ENCODE results near the gene TNNT1. TPM values are rescaled to one million over a fixed set of nuclear protein-coding genes. Genes with fewer than 3 reads are reported as not detected.
A peak's percentile ranks its signal among the peaks of the same experiment; 100 is the strongest.

Gene TNNT1
- total RNA-seq, 2 donors from 2014 or later: not detected

DNA sequence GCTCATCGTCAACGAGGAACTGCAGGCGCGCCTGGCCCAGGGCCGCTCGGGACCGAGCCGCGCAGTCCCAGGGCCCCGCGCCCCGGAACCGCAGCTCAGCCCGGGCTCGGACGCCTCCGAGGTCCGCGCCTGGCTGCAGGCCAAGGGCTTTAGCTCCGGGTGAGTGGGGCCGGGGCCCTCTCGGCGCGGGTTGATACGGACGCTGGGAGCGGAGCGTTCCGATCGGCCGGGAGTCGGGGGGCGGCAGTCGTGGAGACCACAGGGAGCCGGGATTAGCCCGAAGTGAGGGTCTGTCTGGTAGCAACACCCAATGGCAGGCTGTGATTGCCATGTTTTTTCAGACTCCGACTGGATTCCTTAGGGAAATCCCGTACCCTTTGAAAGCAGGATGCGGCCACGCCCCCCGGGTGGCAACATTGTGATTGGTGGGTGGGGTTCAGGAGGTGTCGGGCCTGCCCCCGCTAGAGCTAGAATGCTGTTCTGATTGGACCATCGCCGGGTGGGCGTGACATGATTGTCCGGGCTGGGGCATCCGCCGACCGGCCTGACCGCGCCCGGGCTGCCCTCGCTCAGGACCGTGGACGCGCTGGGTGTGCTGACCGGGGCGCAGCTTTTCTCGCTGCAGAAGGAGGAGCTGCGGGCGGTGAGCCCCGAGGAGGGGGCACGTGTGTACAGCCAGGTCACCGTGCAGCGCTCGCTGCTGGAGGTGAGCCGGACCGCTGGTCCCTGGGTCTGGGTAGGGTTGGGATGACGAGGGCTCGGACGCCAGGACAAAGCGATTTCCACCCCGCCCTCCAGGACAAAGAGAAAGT, 62.1 kb downstream of the TNNT1 start:
- peak; percentile 74 for ATAC-seq (ENCODE audit: insufficient number of reproducible peaks, low FRiP score, low read depth)
- Histone ChIP-seq H3K9me3 (no peaks in the 10 kb centered on the region), H3K27me3 (replicated peaks; ENCODE audit: insufficient read depth) (peaks cover 15% of the 10 kb centered on the region), H3K4me1 (ENCODE audit: control insufficient read depth in 1 of 2, low read depth in 2 of 2) (peaks cover 21 to 31% of the 10 kb centered on the region in 2 donors), H3K27ac (no peak overlapping the region), H3K36me3 (peaks cover 12% of the 10 kb centered on the region), H3K4me3 (peak overlapping the region; percentile 75)
- DNase-seq (ENCODE audit: low spot score): peak; percentile 82
- TF ChIP-seq, protein P1, sequence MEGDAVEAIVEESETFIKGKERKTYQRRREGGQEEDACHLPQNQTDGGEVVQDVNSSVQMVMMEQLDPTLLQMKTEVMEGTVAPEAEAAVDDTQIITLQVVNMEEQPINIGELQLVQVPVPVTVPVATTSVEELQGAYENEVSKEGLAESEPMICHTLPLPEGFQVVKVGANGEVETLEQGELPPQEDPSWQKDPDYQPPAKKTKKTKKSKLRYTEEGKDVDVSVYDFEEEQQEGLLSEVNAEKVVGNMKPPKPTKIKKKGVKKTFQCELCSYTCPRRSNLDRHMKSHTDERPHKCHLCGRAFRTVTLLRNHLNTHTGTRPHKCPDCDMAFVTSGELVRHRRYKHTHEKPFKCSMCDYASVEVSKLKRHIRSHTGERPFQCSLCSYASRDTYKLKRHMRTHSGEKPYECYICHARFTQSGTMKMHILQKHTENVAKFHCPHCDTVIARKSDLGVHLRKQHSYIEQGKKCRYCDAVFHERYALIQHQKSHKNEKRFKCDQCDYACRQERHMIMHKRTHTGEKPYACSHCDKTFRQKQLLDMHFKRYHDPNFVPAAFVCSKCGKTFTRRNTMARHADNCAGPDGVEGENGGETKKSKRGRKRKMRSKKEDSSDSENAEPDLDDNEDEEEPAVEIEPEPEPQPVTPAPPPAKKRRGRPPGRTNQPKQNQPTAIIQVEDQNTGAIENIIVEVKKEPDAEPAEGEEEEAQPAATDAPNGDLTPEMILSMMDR (IDR thresholded peaks at IDR 0.05): no peak

DNA sequence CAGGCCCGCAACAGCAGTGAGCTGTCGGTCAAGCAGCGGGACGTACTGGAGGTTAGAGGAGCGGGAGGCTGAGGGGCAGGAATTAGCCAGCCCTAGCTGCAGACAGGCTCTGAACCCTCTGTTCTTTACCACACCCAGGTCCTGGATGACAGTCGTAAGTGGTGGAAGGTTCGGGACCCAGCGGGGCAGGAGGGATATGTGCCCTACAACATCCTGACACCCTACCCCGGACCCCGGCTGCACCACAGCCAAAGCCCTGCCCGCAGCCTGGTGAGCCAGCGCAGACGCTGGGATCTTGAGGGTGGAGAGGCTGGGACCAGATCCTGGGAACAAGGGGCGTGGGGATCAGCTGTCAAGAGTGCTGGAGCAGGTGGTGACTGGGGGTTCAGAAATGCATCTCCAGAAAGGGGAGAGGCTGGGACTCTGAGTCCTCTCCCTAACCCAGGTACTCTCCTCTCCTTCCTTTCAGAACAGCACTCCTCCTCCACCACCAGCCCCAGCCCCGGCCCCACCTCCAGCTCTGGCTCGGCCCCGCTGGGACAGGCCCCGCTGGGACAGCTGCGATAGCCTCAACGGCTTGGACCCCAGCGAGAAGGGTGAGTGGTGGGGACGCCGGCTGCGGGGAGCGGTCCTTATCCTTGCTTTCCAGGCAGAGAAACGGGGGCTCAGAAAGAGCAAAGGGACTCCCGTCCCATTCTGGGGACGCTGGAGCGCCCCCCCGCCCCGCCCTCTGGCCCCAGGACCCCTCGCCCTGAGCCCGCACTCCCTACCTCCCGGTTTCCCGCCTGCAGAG, 62.9 kb downstream of the TNNT1 start:
- H3K4me1 ChIP-seq (ENCODE audit: control insufficient read depth in 1 of 2, low read depth in 2 of 2): peaks cover 24 to 39% of the 10 kb centered on the region in 2 donors
- H3K36me3 ChIP-seq: peaks cover 4% of the 10 kb centered on the region
- H3K9me3 ChIP-seq: no peaks in the 10 kb centered on the region
- no peak overlapping the region for H3K27ac ChIP-seq
- DNase-seq (ENCODE audit: low spot score) (no peak), ATAC-seq (ENCODE audit: insufficient number of reproducible peaks, low FRiP score, low read depth) (no peak)
- TF ChIP-seq, protein P1 (IDR thresholded peaks at IDR 0.05): no peak
- H3K4me3 ChIP-seq: peak overlapping the region; percentile 75
- H3K27me3 ChIP-seq (replicated peaks; ENCODE audit: insufficient read depth): peaks cover 15% of the 10 kb centered on the region

GRCh38 chr19:55084416-55084815, 64.6 kb downstream of the TNNT1 start:
- DNase-seq (ENCODE audit: low spot score) (no peak), ATAC-seq (ENCODE audit: insufficient number of reproducible peaks, low FRiP score, low read depth) (no peak)
- peaks cover 15% of the 10 kb centered on the region for H3K27me3 ChIP-seq (replicated peaks; ENCODE audit: insufficient read depth)
- H3K9me3 ChIP-seq: no peaks in the 10 kb centered on the region
- TF ChIP-seq, protein P1 (IDR thresholded peaks at IDR 0.05): no peak
- peaks cover 30 to 52% of the 10 kb centered on the region in 2 donors for H3K4me1 ChIP-seq (ENCODE audit: control insufficient read depth in 1 of 2, low read depth in 2 of 2)
- no peak overlapping the region for H3K27ac ChIP-seq
- H3K36me3 ChIP-seq: no peaks in the 10 kb centered on the region
- no peak overlapping the region for H3K4me3 ChIP-seq

- Histone ChIP-seq H3K27ac (no peak overlapping the region), H3K4me3 (no peak overlapping the region), H3K27me3 (replicated peaks; ENCODE audit: insufficient read depth) (peaks cover 15% of the 10 kb centered on the region), H3K9me3 (no peaks in the 10 kb centered on the region), H3K4me1 (ENCODE audit: control insufficient read depth in 1 of 2, low read depth in 2 of 2) (peaks cover 28 to 50% of the 10 kb centered on the region in 2 donors), H3K36me3 (no peaks in the 10 kb centered on the region)
- ATAC-seq (ENCODE audit: insufficient number of reproducible peaks, low FRiP score, low read depth): no peak
- no peak for DNase-seq (ENCODE audit: low spot score)
- TF ChIP-seq, protein P1 (IDR thresholded peaks at IDR 0.05): no peak
Measured at GRCh38 chr19:55083004-55083850, 65.8 kb downstream of the TNNT1 start.

Other genes with a start within 250 kb of the TNNT1 start
- gene NCR1, start 243.1 kb downstream of the TNNT1 start, total RNA-seq: 1 to 10 TPM in 1 of 2 donors, not detected in 1; 2.2 TPM
- not detected for gene NLRP7, start 201.7 kb downstream of the TNNT1 start, total RNA-seq
- gene NLRP2, start 182.8 kb downstream of the TNNT1 start, total RNA-seq: 1 to 10 TPM in 1 of 2 donors, under 1 TPM in 1; 0.41 to 1.7 TPM
- not detected for gene GP6, start 110.9 kb downstream of the TNNT1 start, total RNA-seq
- gene RDH13, start 86.1 kb downstream of the TNNT1 start, total RNA-seq: 10 to 100 TPM; 22.2 to 23.6 TPM
- gene EPS8L1, start 73.3 kb downstream of the TNNT1 start, total RNA-seq: 10 to 100 TPM in 1 of 2 donors, 1 to 10 TPM in 1; 5.4 to 16.3 TPM
- gene PPP1R12C, start 31.6 kb downstream of the TNNT1 start, total RNA-seq: 100 to 1,000 TPM; 194 to 250 TPM
- not detected for gene TNNI3, start 8.5 kb upstream of the TNNT1 start, total RNA-seq
- not detected for gene DNAAF3, start 17.4 kb upstream of the TNNT1 start, total RNA-seq
- gene SYT5, start 31.1 kb upstream of the TNNT1 start, total RNA-seq: not detected
- 1 to 10 TPM in 1 of 2 donors, under 1 TPM in 1; 0.14 to 1.1 TPM for gene PTPRH, start 60.3 kb upstream of the TNNT1 start, total RNA-seq
- 1 to 10 TPM; 2.4 to 4.8 TPM for gene TMEM86B, start 79.6 kb upstream of the TNNT1 start, total RNA-seq
- gene PPP6R1, start 109.8 kb upstream of the TNNT1 start, total RNA-seq: 10 to 100 TPM; 46.7 to 52.3 TPM
- gene HSPBP1, start 130.9 kb upstream of the TNNT1 start, total RNA-seq: 10 to 100 TPM; 26.8 to 26.9 TPM
- gene BRSK1, start 134.8 kb upstream of the TNNT1 start, total RNA-seq: 10 to 100 TPM; 10.8 to 16.7 TPM
- 1 to 10 TPM in 1 of 2 donors, not detected in 1; 6.8 TPM for gene TMEM150B, start 176.1 kb upstream of the TNNT1 start, total RNA-seq
- 10 to 100 TPM; 10.2 to 25.2 TPM for gene KMT5C, start 190.7 kb upstream of the TNNT1 start, total RNA-seq
- gene COX6B2, start 205.5 kb upstream of the TNNT1 start, total RNA-seq: not detected
- gene GARIN5B, start 214.1 kb upstream of the TNNT1 start, total RNA-seq: not detected
- gene IL11, start 221.3 kb upstream of the TNNT1 start, total RNA-seq: under 1 TPM in 1 of 2 donors, not detected in 1; 0.92 TPM
- gene TMEM190, start 227.6 kb upstream of the TNNT1 start, total RNA-seq: not detected
- 1 to 10 TPM in 1 of 2 donors, not detected in 1; 4.2 TPM for gene TMEM238, start 235.1 kb upstream of the TNNT1 start, total RNA-seq
- gene RPL28, start 236.7 kb upstream of the TNNT1 start, total RNA-seq: 100 to 1,000 TPM; 175 to 274 TPM

Data from thoracic aorta (tissue), 2 donors.